Measurements from ENCODE around the gene PROB1. TPM values are rescaled to one million over a fixed set of nuclear protein-coding genes. Genes with fewer than 3 reads are reported as not detected.
"Not testable (repeated sequence)": the region's sequence is repeated elsewhere in the genome, so short reads cannot be mapped to it uniquely, and the experiment has no call there.

The PROB1 gene, protein sequence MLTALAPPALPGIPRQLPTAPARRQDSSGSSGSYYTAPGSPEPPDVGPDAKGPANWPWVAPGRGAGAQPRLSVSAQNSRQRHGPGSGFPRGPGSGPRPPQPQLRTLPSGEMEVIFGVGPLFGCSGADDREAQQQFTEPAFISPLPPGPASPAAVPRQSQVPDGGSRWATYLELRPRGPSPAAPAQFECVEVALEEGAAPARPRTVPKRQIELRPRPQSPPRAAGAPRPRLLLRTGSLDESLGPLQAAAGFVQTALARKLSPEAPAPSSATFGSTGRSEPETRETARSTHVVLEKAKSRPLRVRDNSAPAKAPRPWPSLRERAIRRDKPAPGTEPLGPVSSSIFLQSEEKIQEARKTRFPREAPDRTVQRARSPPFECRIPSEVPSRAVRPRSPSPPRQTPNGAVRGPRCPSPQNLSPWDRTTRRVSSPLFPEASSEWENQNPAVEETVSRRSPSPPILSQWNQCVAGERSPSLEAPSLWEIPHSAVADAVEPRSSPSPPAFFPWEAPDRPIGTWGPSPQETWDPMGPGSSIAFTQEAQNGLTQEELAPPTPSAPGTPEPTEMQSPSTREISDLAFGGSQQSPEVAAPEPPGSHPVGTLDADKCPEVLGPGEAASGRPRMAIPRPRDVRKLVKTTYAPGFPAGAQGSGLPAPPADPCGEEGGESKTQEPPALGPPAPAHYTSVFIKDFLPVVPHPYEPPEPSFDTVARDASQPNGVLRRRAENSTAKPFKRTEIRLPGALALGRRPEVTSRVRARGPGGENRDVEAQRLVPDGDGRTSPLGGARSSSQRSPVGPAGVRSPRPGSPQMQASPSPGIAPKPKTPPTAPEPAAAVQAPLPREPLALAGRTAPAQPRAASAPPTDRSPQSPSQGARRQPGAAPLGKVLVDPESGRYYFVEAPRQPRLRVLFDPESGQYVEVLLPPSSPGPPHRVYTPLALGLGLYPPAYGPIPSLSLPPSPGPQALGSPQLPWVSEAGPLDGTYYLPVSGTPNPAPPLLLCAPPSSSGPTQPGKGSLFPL
- polyA plus RNA-seq (2013): 2.4 and 2.7 TPM in 2 replicates

DNA sequence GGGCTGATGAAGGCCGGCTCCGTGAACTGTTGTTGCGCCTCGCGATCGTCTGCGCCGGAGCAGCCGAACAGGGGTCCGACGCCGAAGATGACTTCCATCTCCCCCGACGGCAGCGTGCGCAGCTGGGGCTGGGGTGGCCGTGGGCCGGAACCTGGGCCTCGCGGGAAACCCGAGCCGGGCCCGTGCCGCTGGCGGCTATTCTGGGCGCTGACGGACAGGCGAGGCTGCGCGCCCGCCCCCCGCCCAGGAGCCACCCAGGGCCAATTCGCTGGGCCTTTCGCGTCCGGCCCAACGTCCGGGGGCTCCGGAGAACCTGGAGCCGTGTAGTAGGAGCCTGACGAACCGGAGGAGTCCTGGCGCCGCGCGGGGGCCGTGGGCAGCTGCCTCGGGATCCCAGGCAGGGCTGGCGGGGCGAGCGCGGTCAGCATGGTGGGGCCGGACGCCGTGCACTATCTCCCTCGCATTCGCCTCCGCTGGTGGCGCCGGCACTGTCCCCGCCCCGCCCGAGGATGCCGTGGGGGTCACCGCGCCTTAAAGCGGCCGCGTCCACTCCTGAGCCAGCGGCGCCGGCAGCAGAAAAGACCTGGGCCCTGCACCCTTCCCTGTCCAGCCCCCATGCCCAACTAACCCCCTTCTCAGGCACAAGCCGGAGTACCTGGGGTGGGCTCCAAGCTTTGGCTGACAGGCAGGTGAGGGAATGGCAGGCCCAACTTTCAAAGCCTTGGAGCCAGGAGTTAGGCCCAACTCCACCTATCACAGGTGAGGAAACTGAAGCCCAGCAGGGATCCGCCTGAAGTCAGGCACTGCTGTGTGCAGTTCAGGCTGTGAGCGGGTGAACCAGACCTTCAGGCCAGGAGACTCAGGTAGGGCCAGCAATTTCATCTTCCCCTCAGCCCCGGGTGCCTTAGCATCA is at the start of gene PROB1:
TSS of gene PROB1 (minus strand) at position 451 of the 913 bp plus-strand sequence. CDS start at position 428, 23 bp downstream.
- Histone ChIP-seq H3K4me1 (ENCODE audit: control insufficient read depth in 1 of 2, insufficient read depth in 2 of 2, low read length in 2 of 2) (peaks cover 19 to 24% of the 10 kb centered on the region in 2 experiments), H3K4me3 (ENCODE audit: low read depth, low read length) (peak within 1 kb of the TSS; percentile 20)
- WGBS (ENCODE audit: extremely low coverage, insufficient coverage, insufficient read length): no CpG with 5 or more reads among the region's 76 CpGs

GRCh38 chr5:139443831-139444453 is 49.0 kb upstream of the PROB1 start:
- Histone ChIP-seq H2AK5ac (ENCODE audit: low read length) (no peak overlapping the region), H4K8ac (ENCODE audit: low read depth, low read length) (no peak overlapping the region), H3K9me3 (ENCODE audit: insufficient read depth, low read depth, low read length) (no peaks in the 10 kb centered on the region), H3K4me3 (ENCODE audit: low read depth, low read length) (no peak overlapping the region), H3K9ac (ENCODE audit: low read length) (no peak overlapping the region), H3K79me2 (ENCODE audit: control insufficient read depth, insufficient read depth, low read length, poor library complexity) (peaks cover 2% of the 10 kb centered on the region), H3K27me3 (ENCODE audit: insufficient read depth, low read length) (no peaks in the 10 kb centered on the region), H3K79me1 (ENCODE audit: low read length) (peaks cover 8% of the 10 kb centered on the region), H2BK5ac (ENCODE audit: low read depth, low read length, poor library complexity) (no peak overlapping the region), H2BK12ac (ENCODE audit: low read length) (no peak overlapping the region), H3K23ac (ENCODE audit: low read length) (no peak overlapping the region), H3K36me3 (ENCODE audit: control insufficient read depth in 1 of 2, insufficient read depth in 2 of 2, low read length in 2 of 2) (no peaks in the 10 kb centered on the region), H3K14ac (ENCODE audit: low read length) (no peak overlapping the region), H2AFZ (ENCODE audit: insufficient read depth, low read length, poor library complexity) (no peak overlapping the region), H3K27ac (ENCODE audit: low read depth, low read length) (no peak overlapping the region), H3K18ac (ENCODE audit: low read length) (no peak overlapping the region), H3K4me1 (ENCODE audit: control insufficient read depth in 1 of 2, insufficient read depth in 2 of 2, low read length in 2 of 2) (peaks cover 9 to 13% of the 10 kb centered on the region in 2 experiments), H3K4ac (ENCODE audit: low read depth, low read length) (no peak overlapping the region), H4K91ac (ENCODE audit: low read depth, low read length) (no peak overlapping the region), H4K12ac (ENCODE audit: low read depth, low read length) (no peak overlapping the region), H2BK120ac (ENCODE audit: insufficient read depth, low read length, poor library complexity) (no peak overlapping the region), H3K4me2 (ENCODE audit: low read length) (no peak overlapping the region)
- WGBS (ENCODE audit: extremely low coverage, insufficient coverage, insufficient read length): no CpG with 5 or more reads among the region's 4 CpGs
- peak in 1 of 2 donors; percentile 18 for DNase-seq

More for the DNA sequence above, at the start of gene PROB1:
- Histone ChIP-seq H2AFZ (ENCODE audit: insufficient read depth, low read length, poor library complexity) (peak within 1 kb of the TSS; percentile 10), H3K9me3 (ENCODE audit: insufficient read depth, low read depth, low read length) (peaks cover 2% of the 10 kb centered on the region), H4K12ac (ENCODE audit: low read depth, low read length) (peak within 1 kb of the TSS; percentile 43), H3K23ac (ENCODE audit: low read length) (no peak within 1 kb of the TSS), H3K27ac (ENCODE audit: low read depth, low read length) (no peak within 1 kb of the TSS), H4K8ac (ENCODE audit: low read depth, low read length) (peak within 1 kb of the TSS; percentile 45), H3K79me1 (ENCODE audit: low read length) (no peaks in the 10 kb centered on the region), H3K79me2 (ENCODE audit: control insufficient read depth, insufficient read depth, low read length, poor library complexity) (peaks cover 5% of the 10 kb centered on the region), H2BK5ac (ENCODE audit: low read depth, low read length, poor library complexity) (no peak within 1 kb of the TSS), H3K4me2 (ENCODE audit: low read length) (peak within 1 kb of the TSS; percentile 64), H4K91ac (ENCODE audit: low read depth, low read length) (no peak within 1 kb of the TSS), H2BK12ac (ENCODE audit: low read length) (peak within 1 kb of the TSS; percentile 18), H3K14ac (ENCODE audit: low read length) (no peak within 1 kb of the TSS), H2BK120ac (ENCODE audit: insufficient read depth, low read length, poor library complexity) (no peak within 1 kb of the TSS), H3K18ac (ENCODE audit: low read length) (peak within 1 kb of the TSS; percentile 27), H3K36me3 (ENCODE audit: control insufficient read depth in 1 of 2, insufficient read depth in 2 of 2, low read length in 2 of 2) (no peaks in the 10 kb centered on the region), H3K4ac (ENCODE audit: low read depth, low read length) (no peak within 1 kb of the TSS), H2AK5ac (ENCODE audit: low read length) (peak within 1 kb of the TSS; percentile 55), H3K27me3 (ENCODE audit: insufficient read depth, low read length) (peaks cover 32% of the 10 kb centered on the region), H3K9ac (ENCODE audit: low read length) (no peak within 1 kb of the TSS)
- DNase-seq: no peak

- no CpG with 5 or more reads among the region's 17 CpGs for WGBS (ENCODE audit: extremely low coverage, insufficient coverage, insufficient read length)
- DNase-seq: not testable (repeated sequence)
These were observed 45.5 kb upstream of the PROB1 start for GRCh38 chr5:139440416-139440815.

More at GRCh38 chr5:139440416-139440815, 45.5 kb upstream of the PROB1 start:
- H3K9ac ChIP-seq (ENCODE audit: low read length); H3K9me3 ChIP-seq (ENCODE audit: insufficient read depth, low read depth, low read length); H2BK120ac ChIP-seq (ENCODE audit: insufficient read depth, low read length, poor library complexity); H2BK5ac ChIP-seq (ENCODE audit: low read depth, low read length, poor library complexity); H3K23ac ChIP-seq (ENCODE audit: low read length); H3K4me3 ChIP-seq (ENCODE audit: low read depth, low read length); H3K4ac ChIP-seq (ENCODE audit: low read depth, low read length); H3K4me2 ChIP-seq (ENCODE audit: low read length); H3K79me2 ChIP-seq (ENCODE audit: control insufficient read depth, insufficient read depth, low read length, poor library complexity); H4K8ac ChIP-seq (ENCODE audit: low read depth, low read length); H3K36me3 ChIP-seq (ENCODE audit: control insufficient read depth in 1 of 2, insufficient read depth in 2 of 2, low read length in 2 of 2); H2AFZ ChIP-seq (ENCODE audit: insufficient read depth, low read length, poor library complexity); H3K27me3 ChIP-seq (ENCODE audit: insufficient read depth, low read length); H3K18ac ChIP-seq (ENCODE audit: low read length); H3K14ac ChIP-seq (ENCODE audit: low read length); H2BK12ac ChIP-seq (ENCODE audit: low read length); H4K12ac ChIP-seq (ENCODE audit: low read depth, low read length); H2AK5ac ChIP-seq (ENCODE audit: low read length); H3K79me1 ChIP-seq (ENCODE audit: low read length); H4K91ac ChIP-seq (ENCODE audit: low read depth, low read length); H3K27ac ChIP-seq (ENCODE audit: low read depth, low read length): not testable (repeated sequence)
- peaks cover 10 to 12% of the 10 kb centered on the region in 2 experiments for H3K4me1 ChIP-seq (ENCODE audit: control insufficient read depth in 1 of 2, insufficient read depth in 2 of 2, low read length in 2 of 2)

All from trophoblast cell (in vitro differentiated cells and primary cell).